ENCODE results near the gene ALDH4A1.
A peak's percentile ranks its signal among the peaks of the same experiment; 100 is the strongest.

ALDH4A1 gene

DNA sequence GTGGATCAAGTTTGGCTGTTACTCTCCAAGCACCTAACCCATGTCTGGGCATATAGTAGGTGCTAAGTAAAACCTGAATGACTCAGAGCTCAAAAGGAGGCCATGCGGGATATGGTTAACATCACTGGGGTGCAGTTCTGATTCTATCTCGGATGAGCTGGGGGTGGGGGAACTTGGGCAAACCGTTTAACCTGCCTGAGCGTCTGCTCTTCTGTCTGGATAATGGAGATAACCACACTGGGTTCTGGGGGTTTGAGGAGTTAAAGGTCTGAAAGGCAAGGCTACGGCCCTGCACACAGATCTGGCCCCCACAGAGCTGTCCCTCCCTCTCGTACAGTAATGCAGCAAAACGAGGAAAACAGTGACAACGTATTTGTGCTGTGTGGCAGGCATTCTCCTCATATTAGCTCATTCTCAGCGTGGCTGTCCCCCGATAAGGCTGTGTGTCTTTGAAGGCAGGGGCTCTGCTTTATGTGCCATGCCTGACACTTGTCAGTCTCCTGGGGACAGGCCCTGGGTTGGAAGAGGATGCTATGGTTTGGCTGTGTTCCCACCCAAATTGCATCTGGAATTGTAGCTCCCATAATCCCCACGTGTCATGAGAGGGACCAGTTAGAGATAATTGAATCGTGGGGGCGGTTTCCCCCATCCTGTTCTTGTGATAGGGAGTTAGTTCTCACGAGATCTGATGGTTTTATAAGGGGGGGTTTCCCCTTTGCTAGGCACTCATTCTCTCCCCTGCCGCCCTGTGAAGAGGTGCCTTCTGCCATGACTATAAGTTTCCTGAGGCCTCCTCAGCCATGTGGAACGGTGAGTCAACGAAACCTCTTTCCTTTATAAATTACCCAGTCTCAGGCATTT lies 6.8 kb upstream of the ALDH4A1 start:
- Histone ChIP-seq H3K9ac (ENCODE audit: low read depth, low read length) (no peak overlapping the region), H3K4me2 (ENCODE audit: insufficient read depth, low read length) (no peak overlapping the region), H4K20me1 (ENCODE audit: insufficient read depth, low read length) (no peaks in the 10 kb centered on the region), H3K79me2 (ENCODE audit: insufficient read depth, low read length) (no peaks in the 10 kb centered on the region), H3K36me3 (ENCODE audit: insufficient read depth, low read length) (peaks cover 5% of the 10 kb centered on the region; the same call in 1 of the 2 replicates), H3K27me3 (ENCODE audit: insufficient read depth, low read length, poor library complexity) (no peaks in the 10 kb centered on the region), H3K27ac (ENCODE audit: low read length) (no peak overlapping the region), H3K4me1 (ENCODE audit: insufficient read depth, low read length) (no peaks in the 10 kb centered on the region), H3K9me3 (ENCODE audit: insufficient read depth, low read length, severe bottlenecking) (no peaks in the 10 kb centered on the region), H3K4me3 (ENCODE audit: low read depth in 1 of 2, low read length in 2 of 2) (no peak overlapping the region), H2AFZ (ENCODE audit: low read depth, low read length) (no peak overlapping the region)
- DNase-seq (no peak), ATAC-seq (ENCODE audit: insufficient read depth, low read depth) (no peak)
- TF ChIP-seq EZH2 (IDR thresholded peaks at IDR 0.05; ENCODE audit: borderline replicate concordance, low read depth, low read length, severe bottlenecking) = no peak
- TF ChIP-seq, protein P1, sequence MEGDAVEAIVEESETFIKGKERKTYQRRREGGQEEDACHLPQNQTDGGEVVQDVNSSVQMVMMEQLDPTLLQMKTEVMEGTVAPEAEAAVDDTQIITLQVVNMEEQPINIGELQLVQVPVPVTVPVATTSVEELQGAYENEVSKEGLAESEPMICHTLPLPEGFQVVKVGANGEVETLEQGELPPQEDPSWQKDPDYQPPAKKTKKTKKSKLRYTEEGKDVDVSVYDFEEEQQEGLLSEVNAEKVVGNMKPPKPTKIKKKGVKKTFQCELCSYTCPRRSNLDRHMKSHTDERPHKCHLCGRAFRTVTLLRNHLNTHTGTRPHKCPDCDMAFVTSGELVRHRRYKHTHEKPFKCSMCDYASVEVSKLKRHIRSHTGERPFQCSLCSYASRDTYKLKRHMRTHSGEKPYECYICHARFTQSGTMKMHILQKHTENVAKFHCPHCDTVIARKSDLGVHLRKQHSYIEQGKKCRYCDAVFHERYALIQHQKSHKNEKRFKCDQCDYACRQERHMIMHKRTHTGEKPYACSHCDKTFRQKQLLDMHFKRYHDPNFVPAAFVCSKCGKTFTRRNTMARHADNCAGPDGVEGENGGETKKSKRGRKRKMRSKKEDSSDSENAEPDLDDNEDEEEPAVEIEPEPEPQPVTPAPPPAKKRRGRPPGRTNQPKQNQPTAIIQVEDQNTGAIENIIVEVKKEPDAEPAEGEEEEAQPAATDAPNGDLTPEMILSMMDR (IDR thresholded peaks at IDR 0.05; ENCODE audit: borderline replicate concordance, extremely low read depth, low read length, poor library complexity, severe bottlenecking) = no peak

DNA sequence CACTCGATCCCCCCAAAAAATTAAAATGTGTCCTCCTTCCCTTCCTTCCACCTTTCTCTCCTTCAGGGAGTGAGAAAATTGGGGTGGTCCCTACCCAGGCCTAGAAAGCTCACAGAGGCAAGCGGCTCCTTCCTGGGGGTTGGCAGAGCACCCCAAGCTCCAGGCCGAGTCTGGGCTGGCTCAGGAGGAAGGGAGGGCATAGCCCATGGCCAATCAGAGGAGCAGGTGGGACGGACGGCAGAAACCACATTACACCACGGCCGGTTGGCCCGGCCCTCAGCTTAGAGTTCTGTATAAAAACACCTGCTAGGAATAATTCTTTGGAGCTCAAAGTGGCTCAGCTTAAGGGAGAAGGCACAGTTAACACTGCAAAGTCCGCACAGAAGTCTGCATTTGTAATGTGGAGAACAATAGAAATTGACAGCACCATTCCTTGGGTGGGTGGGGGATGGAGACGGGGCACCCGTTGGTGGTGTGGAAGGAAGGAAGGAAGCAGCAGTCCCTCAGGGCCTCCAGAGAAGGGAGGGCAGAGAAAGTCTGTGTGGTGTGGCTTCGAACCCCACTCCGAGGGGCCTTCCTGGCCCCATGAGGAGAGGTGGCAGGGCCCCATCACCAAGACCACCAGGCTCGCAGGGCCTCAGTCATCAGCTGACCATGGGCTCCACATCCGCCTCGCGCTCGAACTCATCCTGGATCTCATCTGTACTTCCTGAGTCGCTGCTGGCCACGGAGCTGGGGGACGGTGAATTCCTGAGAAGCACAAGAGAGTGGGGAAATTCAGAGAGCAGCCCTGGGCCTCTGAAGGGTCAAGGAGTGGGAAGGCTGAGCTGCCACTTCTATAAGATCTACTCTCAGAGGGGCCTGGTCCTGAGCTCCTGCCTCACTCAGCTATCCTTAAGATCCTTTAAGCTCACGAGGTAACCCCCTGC lies 5.8 kb upstream of the ALDH4A1 start:
- H3K4me3 ChIP-seq (ENCODE audit: low read depth in 1 of 2, low read length in 2 of 2) = no peak overlapping the region
- no peak overlapping the region for H3K4me2 ChIP-seq (ENCODE audit: insufficient read depth, low read length)
- no peaks in the 10 kb centered on the region for H3K27me3 ChIP-seq (ENCODE audit: insufficient read depth, low read length, poor library complexity)
- no peak overlapping the region for H2AFZ ChIP-seq (ENCODE audit: low read depth, low read length)
- peaks cover 7% of the 10 kb centered on the region for H3K4me1 ChIP-seq (ENCODE audit: insufficient read depth, low read length)
- H3K36me3 ChIP-seq (ENCODE audit: insufficient read depth, low read length) = peaks cover 5% of the 10 kb centered on the region; the same call in 1 of the 2 replicates
- no peak for TF ChIP-seq EZH2 (IDR thresholded peaks at IDR 0.05; ENCODE audit: borderline replicate concordance, low read depth, low read length, severe bottlenecking)
- TF ChIP-seq, protein P1 (IDR thresholded peaks at IDR 0.05; ENCODE audit: borderline replicate concordance, extremely low read depth, low read length, poor library complexity, severe bottlenecking) = no peak
- no peak overlapping the region for H3K27ac ChIP-seq (ENCODE audit: low read length)
- no peaks in the 10 kb centered on the region for H3K9me3 ChIP-seq (ENCODE audit: insufficient read depth, low read length, severe bottlenecking)
- DNase-seq = no peak
- H3K79me2 ChIP-seq (ENCODE audit: insufficient read depth, low read length) = no peaks in the 10 kb centered on the region
- H4K20me1 ChIP-seq (ENCODE audit: insufficient read depth, low read length) = no peaks in the 10 kb centered on the region
- ATAC-seq (ENCODE audit: insufficient read depth, low read depth) = no peak
- no peak overlapping the region for H3K9ac ChIP-seq (ENCODE audit: low read depth, low read length)

DNA sequence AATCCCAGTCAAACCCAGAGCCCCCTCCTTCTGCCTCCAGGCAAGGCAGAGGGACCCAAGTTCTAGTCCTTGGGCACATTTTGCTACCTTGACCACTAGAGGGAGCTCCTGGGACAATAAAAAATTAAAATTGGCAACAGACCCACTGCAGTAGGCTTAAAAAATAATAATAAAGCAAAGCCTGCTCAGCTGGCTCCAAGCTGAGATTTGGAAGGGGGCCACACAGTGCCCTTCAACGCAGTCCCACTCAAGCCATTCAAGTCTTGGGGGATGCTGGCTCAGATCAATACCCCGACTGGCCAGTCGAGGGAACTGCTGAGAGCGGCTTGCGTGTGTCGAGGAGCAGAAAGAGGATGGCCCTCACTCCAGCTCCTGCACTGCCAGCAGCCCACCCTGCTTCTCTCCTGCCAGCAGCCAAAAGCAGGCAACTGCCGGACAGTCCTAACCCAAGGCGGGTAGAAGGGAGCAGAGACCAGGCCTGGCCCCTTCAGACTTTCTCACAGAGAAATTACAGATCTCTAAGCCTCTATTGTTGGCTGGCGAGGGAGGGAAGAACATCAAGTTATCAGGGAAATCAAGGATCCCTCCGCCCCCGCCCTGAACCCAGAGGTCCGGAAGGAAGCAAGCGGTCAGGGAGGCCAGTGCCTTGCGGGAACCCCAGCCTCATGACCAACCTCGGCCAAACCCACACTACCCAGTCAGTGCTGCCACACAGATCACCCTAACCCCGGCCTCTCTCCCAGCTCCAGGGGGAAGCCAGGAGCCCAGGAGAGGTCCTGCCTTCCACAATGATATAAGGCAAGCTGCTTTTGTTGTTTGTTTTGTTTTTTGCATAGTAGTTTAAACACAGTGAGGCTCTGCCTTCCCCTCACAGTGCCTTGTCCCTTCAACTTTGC lies 4.9 kb upstream of the ALDH4A1 start:
- Histone ChIP-seq H3K27ac (ENCODE audit: low read length) (0 out of 2 replicates have a peak overlapping the region, but pooled peaks have one; percentile 4), H3K27me3 (ENCODE audit: insufficient read depth, low read length, poor library complexity) (no peaks in the 10 kb centered on the region), H3K9ac (ENCODE audit: low read depth, low read length) (no peak overlapping the region), H3K4me3 (ENCODE audit: low read depth in 1 of 2, low read length in 2 of 2) (no peak overlapping the region), H4K20me1 (ENCODE audit: insufficient read depth, low read length) (no peaks in the 10 kb centered on the region), H3K4me1 (ENCODE audit: insufficient read depth, low read length) (peaks cover 11% of the 10 kb centered on the region), H3K4me2 (ENCODE audit: insufficient read depth, low read length) (no peak overlapping the region), H3K36me3 (ENCODE audit: insufficient read depth, low read length) (peaks cover 5% of the 10 kb centered on the region; the same call in 1 of the 2 replicates), H3K9me3 (ENCODE audit: insufficient read depth, low read length, severe bottlenecking) (no peaks in the 10 kb centered on the region), H2AFZ (ENCODE audit: low read depth, low read length) (no peak overlapping the region), H3K79me2 (ENCODE audit: insufficient read depth, low read length) (no peaks in the 10 kb centered on the region)
- ATAC-seq (ENCODE audit: insufficient read depth, low read depth) (0 out of 3 replicates have a peak, but pooled peaks have one; percentile 8), DNase-seq (peak; percentile 68)
- TF ChIP-seq EZH2 (IDR thresholded peaks at IDR 0.05; ENCODE audit: borderline replicate concordance, low read depth, low read length, severe bottlenecking) = no peak
- TF ChIP-seq, protein P1 (IDR thresholded peaks at IDR 0.05; ENCODE audit: borderline replicate concordance, extremely low read depth, low read length, poor library complexity, severe bottlenecking) = peak; percentile 83
